Gastroesophageal sphincter (tissue), 3 donors: Measurements from ENCODE around the gene ALDH2.

ENCODE experiments used
- EP300 ChIP-seq: sonication (generic); formaldehyde crosslinking; IDR thresholded peaks from one replicate; pipeline ENCODE4 v1.6.1; 2017; ENCODE audit warnings: antibody characterized with exemption, mild to moderate bottlenecking
- POLR2A ChIP-seq, 2 donors: fragments of 450-650 bp; IDR thresholded peaks; one replicate each; pipeline ENCODE4 v1.6.1; 2017; ENCODE audit warnings: antibody characterized with exemption in 2 of 2, mild to moderate bottlenecking in 2 of 2, moderate library complexity in 1 of 2
- TF ChIP-seq, protein P1 (sequence below), 4 experiments: fragments of 200-600 bp in 2 of 4; fragments of 450-650 bp in 2 of 4; sonication (generic) in 1 of 4; IDR thresholded peaks; one replicate each; pipeline ENCODE4 v1.5.1; 2017 to 2019; ENCODE audit warnings: antibody characterized with exemption in 4 of 4, mild to moderate bottlenecking in 2 of 4, moderate library complexity in 2 of 4

DNA sequence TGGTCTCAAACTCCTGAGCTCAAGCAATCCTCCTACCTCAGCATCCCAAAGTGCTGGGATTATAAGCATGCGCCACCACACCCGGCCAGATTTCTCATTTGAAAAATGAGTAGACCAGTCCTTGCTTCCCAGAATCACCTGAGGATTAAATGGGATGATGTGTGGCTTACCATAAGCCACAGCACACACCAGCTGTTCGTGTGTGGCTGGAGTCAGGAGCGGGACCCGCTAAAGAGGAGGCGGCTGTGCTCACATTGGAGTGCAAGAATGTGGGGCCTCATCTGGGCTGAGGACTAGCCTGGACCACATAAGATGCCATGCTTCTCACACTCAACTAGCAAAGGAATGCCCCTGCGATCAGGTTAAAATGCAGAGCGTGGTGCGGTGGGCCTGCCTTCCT is 6.7 kb upstream of the ALDH2 start:
- TF ChIP-seq POLR2A (IDR thresholded peaks at IDR 0.05): no peak
- TF ChIP-seq, protein P1, sequence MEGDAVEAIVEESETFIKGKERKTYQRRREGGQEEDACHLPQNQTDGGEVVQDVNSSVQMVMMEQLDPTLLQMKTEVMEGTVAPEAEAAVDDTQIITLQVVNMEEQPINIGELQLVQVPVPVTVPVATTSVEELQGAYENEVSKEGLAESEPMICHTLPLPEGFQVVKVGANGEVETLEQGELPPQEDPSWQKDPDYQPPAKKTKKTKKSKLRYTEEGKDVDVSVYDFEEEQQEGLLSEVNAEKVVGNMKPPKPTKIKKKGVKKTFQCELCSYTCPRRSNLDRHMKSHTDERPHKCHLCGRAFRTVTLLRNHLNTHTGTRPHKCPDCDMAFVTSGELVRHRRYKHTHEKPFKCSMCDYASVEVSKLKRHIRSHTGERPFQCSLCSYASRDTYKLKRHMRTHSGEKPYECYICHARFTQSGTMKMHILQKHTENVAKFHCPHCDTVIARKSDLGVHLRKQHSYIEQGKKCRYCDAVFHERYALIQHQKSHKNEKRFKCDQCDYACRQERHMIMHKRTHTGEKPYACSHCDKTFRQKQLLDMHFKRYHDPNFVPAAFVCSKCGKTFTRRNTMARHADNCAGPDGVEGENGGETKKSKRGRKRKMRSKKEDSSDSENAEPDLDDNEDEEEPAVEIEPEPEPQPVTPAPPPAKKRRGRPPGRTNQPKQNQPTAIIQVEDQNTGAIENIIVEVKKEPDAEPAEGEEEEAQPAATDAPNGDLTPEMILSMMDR (IDR thresholded peaks at IDR 0.05): no peak
- no peak for TF ChIP-seq EP300
